Nephron (organoid): ENCODE measurements around the gene ARPC5L.
A peak's percentile ranks its signal among the peaks of the same experiment; 100 is the strongest.

ENCODE experiments used
- H3K27ac Mint-ChIP-seq, 3 experiments: 2 replicates each; pipeline ENCODE4 v1.8.0; 2020; ENCODE audit warnings: mixed read lengths in 3 of 3, mild to moderate bottlenecking in 2 of 3, moderate library complexity in 1 of 3
- H3K27me3 Mint-ChIP-seq: 2 replicates; pipeline ENCODE4 v1.8.0; 2021; ENCODE audit warnings: low read depth, mild to moderate bottlenecking, moderate library complexity, mixed read lengths
- H3K36me3 Mint-ChIP-seq: 2 replicates; pipeline ENCODE4 v1.8.0; 2020; ENCODE audit warnings: low read depth, mixed read lengths
- H3K4me1 Mint-ChIP-seq: 2 replicates; pipeline ENCODE4 v1.8.0; 2020; ENCODE audit warnings: mixed read lengths
- H3K4me3 Mint-ChIP-seq, 3 experiments: 2 replicates each; pipeline ENCODE4 v1.8.0; 2020; ENCODE audit warnings: mild to moderate bottlenecking in 3 of 3, mixed read lengths in 3 of 3, moderate library complexity in 2 of 3
- H3K9me3 Mint-ChIP-seq: 2 replicates; pipeline ENCODE4 v1.8.0; 2020; ENCODE audit warnings: mixed read lengths
- TF ChIP-seq, protein P1 (sequence below), 3 experiments: fragments of 200-600 bp; sonication (generic); IDR thresholded peaks; one replicate each; pipeline ENCODE4 v1.5.0; 2021; ENCODE audit warnings: antibody characterized with exemption in 3 of 3; ENCODE audit not compliant: unreplicated experiment in 3 of 3

The ARPC5L gene

DNA sequence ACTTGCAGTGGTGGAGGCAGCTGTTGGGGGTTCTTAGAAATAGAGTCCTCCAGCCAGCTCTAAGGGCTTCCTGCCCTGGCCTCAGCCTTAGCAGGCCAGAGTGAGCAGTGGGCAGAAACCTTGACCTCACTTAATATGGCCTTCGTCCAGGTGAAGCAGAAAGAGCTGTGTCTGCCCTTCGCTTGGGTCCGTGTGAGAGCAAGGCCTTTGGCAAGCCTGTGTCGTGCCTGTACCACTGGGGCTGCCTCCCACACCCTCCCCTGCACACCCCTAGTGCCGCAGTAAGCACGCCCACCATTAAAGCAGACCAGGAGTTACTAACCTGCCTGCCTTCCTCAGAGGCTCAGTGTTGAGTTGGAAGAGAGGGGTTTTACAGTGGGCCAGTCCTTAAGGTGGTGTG is 13.6 kb downstream of the ARPC5L start:
- Mint-ChIP-seq H3K9me3 (no peaks in the 10 kb centered on the region), H3K4me1 (peaks cover 33% of the 10 kb centered on the region), H3K27me3 (no peaks in the 10 kb centered on the region), H3K27ac (no peak overlapping the region), H3K4me3 (no peak overlapping the region), H3K36me3 (peaks cover 45% of the 10 kb centered on the region)
- TF ChIP-seq, protein P1, sequence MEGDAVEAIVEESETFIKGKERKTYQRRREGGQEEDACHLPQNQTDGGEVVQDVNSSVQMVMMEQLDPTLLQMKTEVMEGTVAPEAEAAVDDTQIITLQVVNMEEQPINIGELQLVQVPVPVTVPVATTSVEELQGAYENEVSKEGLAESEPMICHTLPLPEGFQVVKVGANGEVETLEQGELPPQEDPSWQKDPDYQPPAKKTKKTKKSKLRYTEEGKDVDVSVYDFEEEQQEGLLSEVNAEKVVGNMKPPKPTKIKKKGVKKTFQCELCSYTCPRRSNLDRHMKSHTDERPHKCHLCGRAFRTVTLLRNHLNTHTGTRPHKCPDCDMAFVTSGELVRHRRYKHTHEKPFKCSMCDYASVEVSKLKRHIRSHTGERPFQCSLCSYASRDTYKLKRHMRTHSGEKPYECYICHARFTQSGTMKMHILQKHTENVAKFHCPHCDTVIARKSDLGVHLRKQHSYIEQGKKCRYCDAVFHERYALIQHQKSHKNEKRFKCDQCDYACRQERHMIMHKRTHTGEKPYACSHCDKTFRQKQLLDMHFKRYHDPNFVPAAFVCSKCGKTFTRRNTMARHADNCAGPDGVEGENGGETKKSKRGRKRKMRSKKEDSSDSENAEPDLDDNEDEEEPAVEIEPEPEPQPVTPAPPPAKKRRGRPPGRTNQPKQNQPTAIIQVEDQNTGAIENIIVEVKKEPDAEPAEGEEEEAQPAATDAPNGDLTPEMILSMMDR (IDR thresholded peaks at IDR 0.05; ENCODE audit: unreplicated experiment in 3 of 3) = no peak

DNA sequence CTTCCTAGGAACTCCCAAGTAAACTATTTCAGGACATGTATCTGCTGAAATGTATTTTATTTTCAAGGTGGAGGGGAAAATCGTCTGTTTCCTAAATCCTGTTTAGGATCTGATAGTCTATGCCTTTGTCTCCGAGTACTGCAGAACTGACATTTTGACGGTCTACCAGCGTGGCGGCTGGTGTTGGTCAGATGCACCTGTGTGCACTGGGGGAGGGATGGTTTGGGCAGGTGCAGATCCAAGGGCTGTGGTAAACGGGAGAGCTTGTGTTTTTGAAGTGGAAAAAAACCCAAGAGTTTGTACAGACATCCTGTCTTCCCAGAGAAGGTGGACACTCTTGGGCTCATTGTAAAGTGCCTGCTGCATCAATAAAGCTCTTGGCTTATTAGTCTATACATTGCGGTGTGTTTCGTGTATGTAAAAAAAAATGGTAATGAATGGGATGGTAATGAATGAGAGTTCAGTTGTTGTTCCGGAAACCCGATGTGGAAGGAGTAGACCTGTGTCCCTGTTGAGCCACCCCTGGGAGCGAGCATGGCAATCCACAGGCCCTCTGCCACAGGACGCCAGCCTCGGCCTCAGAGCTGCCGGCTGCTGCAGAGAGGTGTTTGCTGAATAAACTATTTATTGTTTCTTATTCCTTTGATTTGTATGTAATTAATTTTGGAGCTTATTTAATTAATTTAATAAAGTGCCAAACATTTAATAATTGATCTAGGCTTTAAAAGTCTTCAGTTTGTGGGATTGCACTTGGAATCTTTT is 15.3 kb downstream of the ARPC5L start:
- Mint-ChIP-seq H3K9me3 (no peaks in the 10 kb centered on the region), H3K36me3 (peaks cover 48% of the 10 kb centered on the region), H3K27me3 (no peaks in the 10 kb centered on the region), H3K27ac (peak overlapping the region in 2 of 3 experiments; percentile 13 to 59), H3K4me3 (no peak overlapping the region), H3K4me1 (peaks cover 17% of the 10 kb centered on the region)
- TF ChIP-seq, protein P1 (IDR thresholded peaks at IDR 0.05; ENCODE audit: unreplicated experiment in 3 of 3) = no peak

DNA sequence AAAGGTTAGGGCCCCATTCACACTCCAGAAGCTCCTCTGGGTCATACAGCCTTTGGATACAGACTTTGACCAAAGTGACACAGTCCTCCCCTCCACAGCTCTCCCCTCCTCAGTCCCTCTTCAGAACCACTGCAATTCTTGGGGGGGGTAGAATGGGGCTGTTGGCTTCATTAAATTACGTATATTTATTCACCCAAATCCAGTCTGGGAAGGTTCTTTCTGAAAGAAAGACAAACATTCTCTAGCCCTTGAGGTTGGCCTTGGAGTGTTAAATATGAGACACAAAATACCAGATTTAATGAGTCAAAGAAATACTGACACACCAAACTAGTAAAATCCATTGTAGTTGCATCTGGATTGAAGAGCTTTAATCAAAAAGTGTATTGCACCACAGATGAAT is 16.1 kb downstream of the ARPC5L start:
- peak overlapping the region; percentile 88 to 97 (median 95) for H3K27ac Mint-ChIP-seq
- TF ChIP-seq, protein P1 (IDR thresholded peaks at IDR 0.05; ENCODE audit: unreplicated experiment in 3 of 3) = no peak
- H3K9me3 Mint-ChIP-seq = no peaks in the 10 kb centered on the region
- peaks cover 47% of the 10 kb centered on the region for H3K36me3 Mint-ChIP-seq
- no peak overlapping the region for H3K4me3 Mint-ChIP-seq
- H3K27me3 Mint-ChIP-seq = no peaks in the 10 kb centered on the region
- H3K4me1 Mint-ChIP-seq = peaks cover 17% of the 10 kb centered on the region

DNA sequence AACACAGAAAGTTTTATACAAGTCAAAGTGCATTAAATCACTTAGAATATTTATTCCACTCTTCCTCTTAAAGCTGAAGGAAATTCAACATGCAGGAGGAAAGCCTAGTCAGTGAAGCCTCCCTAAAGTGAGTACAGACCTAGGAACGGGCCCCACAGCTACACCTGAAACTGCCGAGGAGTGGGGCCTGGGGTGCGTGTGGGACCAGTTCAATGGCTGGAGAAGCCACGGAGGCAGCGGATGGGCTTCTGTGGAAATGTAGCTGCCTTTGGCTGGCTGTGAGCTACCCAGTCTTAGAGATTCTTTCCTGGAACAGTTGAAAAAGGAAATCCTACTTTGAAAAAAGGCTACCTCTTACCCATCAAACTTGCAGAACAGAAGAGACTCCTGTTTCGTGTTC is 16.6 kb downstream of the ARPC5L start:
- peaks cover 42% of the 10 kb centered on the region for H3K36me3 Mint-ChIP-seq
- H3K9me3 Mint-ChIP-seq = no peaks in the 10 kb centered on the region
- peak overlapping the region; percentile 88 to 97 (median 95) for H3K27ac Mint-ChIP-seq
- no peak overlapping the region for H3K4me3 Mint-ChIP-seq
- peaks cover 17% of the 10 kb centered on the region for H3K4me1 Mint-ChIP-seq
- no peaks in the 10 kb centered on the region for H3K27me3 Mint-ChIP-seq
- TF ChIP-seq, protein P1 (IDR thresholded peaks at IDR 0.05; ENCODE audit: unreplicated experiment in 3 of 3) = no peak

DNA sequence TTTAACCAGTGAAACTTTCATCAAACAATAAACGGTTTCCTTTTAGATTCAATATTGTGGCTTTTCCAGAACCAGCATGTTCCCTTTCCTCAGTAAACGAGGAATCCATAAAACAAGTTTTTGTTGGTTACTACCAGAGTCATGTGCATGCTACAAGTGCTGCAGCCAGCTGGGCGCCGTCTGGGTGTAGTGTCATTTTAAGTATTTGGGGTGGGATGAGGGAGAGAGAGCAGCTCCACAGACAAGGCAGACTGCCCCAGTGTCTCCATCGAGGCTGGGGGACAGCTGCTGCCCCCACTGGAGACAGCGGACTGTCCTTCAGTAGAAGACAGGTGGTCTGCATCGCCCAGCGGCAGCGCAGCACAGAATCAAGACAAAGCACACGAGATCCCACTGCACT is 17.3 kb downstream of the ARPC5L start:
- Mint-ChIP-seq H3K27ac (peak overlapping the region; percentile 88 to 97 (median 95)), H3K36me3 (peaks cover 41% of the 10 kb centered on the region), H3K27me3 (no peaks in the 10 kb centered on the region), H3K9me3 (no peaks in the 10 kb centered on the region), H3K4me3 (peak overlapping the region in 2 of 3 experiments; percentile 29 to 30), H3K4me1 (peaks cover 17% of the 10 kb centered on the region)
- TF ChIP-seq, protein P1 (IDR thresholded peaks at IDR 0.05; ENCODE audit: unreplicated experiment in 3 of 3) = no peak

DNA sequence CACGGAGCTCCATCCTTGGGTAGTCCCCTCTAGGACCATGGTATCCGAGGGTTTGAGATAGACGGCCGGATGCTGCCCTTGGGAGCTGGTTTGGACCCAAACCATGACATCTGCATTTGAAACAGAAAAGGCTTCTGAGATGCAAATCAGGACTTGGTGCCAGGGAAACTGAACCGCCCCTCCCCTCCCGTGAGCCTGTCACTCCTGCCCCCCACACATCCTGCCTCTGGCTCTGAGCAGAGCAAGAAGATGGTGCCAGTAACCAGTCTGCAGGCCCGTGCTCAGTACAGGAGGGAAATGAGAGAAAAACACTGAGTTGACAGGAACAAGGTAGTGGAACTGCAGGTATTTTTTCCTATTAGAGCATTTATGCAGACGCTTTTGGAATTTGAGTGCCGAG is 18.6 kb downstream of the ARPC5L start:
- Mint-ChIP-seq H3K4me1 (peaks cover 17% of the 10 kb centered on the region), H3K36me3 (peaks cover 39% of the 10 kb centered on the region), H3K27ac (no peak overlapping the region), H3K27me3 (no peaks in the 10 kb centered on the region), H3K9me3 (no peaks in the 10 kb centered on the region), H3K4me3 (no peak overlapping the region)
- TF ChIP-seq, protein P1 (IDR thresholded peaks at IDR 0.05; ENCODE audit: unreplicated experiment in 3 of 3) = no peak
